H7 (cell line): ENCODE measurements around the gene SLC12A9. TPM values are rescaled to one million over a fixed set of nuclear protein-coding genes. Genes with fewer than 3 reads are reported as not detected.
"Not testable (repeated sequence)": the region's sequence is repeated elsewhere in the genome, so short reads cannot be mapped to it uniquely, and the experiment has no call there.

Source experiments
- DNase-seq: peaks from one replicate; pipeline ENCODE4 v3.0.0; 2012
- H3K27me3 ChIP-seq: 2 replicates; pipeline ENCODE4 v1.6.0; 2011; ENCODE audit warnings: mild to moderate bottlenecking, low read length; ENCODE audit not compliant: control insufficient read depth, insufficient read depth
- H3K36me3 ChIP-seq: replicated peaks from 2 replicates; pipeline ENCODE4 v1.5.1; 2011; ENCODE audit warnings: low read length; ENCODE audit not compliant: control insufficient read depth, insufficient read depth
- H3K4me3 ChIP-seq: 2 replicates; pipeline ENCODE4 v1.5.1; 2011; ENCODE audit warnings: low read depth, mild to moderate bottlenecking, control low read depth, low read length, moderate library complexity; ENCODE audit not compliant: insufficient read depth
- total RNA-seq: library from RNA; depleted of rRNA; stranded (reverse); fragments of >200 nt; shearing (Covaris generic); gene quantifications from 2 replicates; pipeline ENCODE4 v1.2.3, GENCODE V29; 2014; rRNA removed

SLC12A9 gene
- total RNA-seq, 1 experiment from 2014 or later = 21.9 TPM

DNA sequence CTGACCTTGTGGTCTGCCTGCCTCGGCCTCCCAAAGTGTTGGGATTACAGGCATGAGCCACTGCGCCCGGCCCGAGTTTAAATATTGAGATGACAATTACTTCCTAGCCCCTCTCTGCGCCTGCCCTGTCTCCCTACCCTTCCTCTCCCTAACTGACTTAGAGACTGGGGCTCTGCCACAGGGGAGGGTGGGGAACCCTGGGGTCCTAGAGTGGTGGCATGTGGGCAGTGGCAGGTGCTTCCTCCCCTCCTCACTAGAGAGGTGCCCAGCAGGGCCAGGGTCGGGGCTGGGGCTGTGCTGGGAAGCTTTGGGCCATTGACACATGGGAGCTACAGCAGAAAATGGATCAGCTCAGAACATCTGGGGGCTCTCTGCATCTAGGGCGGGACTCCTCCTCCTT, 50.1 kb downstream of the SLC12A9 start:
- no peaks in the 10 kb centered on the region for H3K36me3 ChIP-seq
- no peaks in the 10 kb centered on the region for H3K27me3 ChIP-seq
- DNase-seq = no peak
- H3K4me3 ChIP-seq = no peak overlapping the region

DNA sequence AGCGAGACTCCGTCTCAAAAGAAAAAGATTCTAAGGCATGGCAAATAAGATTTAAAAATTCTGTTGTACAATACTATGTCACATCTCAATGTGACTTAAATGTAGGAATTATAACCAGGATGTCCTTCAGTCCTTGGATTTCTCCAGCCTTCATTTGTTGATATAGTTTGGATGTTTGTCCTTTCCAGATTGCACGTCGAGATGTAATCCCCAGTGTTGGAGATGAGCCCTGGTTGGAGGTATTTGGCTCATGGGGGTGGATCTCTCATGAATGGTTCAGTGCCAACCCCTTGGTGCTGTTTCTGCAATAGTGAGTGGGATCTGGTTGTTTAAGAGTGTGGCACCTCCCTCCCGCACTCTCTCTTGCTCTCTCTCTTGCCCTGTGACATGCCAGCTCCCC, 56.0 kb downstream of the SLC12A9 start:
- no peaks in the 10 kb centered on the region for H3K27me3 ChIP-seq
- no peak for DNase-seq

DNA sequence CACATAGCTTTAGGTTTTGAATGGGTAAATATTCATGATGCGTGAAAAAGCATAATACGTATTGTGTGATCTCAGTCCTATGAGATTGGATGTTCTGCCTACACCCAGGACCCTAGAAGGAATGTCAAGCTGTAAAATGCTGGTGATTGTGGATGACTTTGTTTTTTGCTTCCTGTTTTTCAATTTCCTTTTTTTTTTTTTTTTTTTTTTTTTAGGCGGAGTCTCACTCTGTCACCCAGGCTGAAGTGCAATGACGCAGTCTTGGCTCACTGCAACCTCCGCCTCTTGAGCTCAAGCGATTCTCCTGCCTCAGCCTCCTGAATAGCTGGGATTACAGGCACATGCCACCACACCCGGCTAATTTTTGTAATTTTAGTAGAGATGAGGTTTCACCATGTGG, 57.9 kb downstream of the SLC12A9 start:
- not testable (repeated sequence) for H3K4me3 ChIP-seq, DNase-seq, H3K27me3 ChIP-seq, H3K36me3 ChIP-seq

More for the DNA sequence above, 56.0 kb downstream of the SLC12A9 start:
- Histone ChIP-seq H3K4me3 (no peak overlapping the region), H3K36me3 (no peaks in the 10 kb centered on the region)

DNA sequence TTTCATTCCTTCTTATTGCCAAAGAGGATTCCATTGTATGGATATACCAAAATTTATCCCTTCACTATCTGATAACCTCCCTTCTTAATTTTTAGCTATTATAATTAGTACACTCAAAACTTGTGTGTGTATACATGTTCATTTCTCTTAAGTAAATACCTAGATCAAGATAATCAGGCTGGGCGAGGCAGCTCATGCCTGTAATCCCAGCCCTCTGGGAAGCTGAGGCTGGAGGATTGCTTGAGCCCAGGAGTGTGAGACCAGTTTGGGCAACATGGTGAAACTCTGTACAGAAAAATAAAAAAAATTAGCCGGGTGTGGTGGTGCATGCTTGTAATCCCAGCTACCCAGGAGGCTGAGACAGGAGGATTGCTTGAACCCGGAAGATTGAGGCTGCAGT, 59.0 kb downstream of the SLC12A9 start:
- no peak for DNase-seq
- H3K36me3 ChIP-seq = no peaks in the 10 kb centered on the region
- H3K27me3 ChIP-seq = no peaks in the 10 kb centered on the region
- no peak overlapping the region for H3K4me3 ChIP-seq

DNA sequence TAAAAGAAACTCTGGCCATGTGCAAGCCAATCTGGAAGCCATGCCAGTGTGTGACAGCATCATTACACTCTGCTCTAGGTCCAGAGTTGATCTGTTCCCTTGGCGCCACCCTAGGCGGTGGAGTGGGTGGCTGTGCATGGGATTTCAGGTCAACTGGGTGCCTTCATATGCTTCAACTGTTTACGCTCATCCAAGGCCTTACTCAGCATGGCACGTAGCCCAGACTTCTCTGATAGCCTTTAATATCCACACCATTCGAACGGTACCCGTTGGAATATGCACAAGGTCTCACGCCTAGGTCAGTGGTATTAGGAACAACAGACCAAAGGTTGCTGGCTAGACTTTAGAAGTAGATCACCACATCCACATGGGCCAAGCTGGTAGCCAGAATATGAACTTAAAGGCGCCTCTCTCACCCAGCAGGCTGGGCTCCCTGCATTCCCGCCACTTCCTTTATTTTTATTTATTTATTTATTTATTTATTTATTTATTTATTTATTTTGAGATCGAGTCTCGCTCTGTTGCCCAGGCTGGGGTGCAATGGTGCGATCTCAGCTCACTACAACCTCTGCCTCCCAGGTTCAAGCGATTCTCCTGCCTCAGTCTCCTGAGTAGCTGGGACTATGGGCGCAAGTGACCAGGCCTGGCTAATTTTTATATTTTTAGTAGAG, 61.8 kb downstream of the SLC12A9 start:
- no peaks in the 10 kb centered on the region for H3K36me3 ChIP-seq
- no peak overlapping the region for H3K4me3 ChIP-seq
- no peaks in the 10 kb centered on the region for H3K27me3 ChIP-seq
- DNase-seq = no peak

DNA sequence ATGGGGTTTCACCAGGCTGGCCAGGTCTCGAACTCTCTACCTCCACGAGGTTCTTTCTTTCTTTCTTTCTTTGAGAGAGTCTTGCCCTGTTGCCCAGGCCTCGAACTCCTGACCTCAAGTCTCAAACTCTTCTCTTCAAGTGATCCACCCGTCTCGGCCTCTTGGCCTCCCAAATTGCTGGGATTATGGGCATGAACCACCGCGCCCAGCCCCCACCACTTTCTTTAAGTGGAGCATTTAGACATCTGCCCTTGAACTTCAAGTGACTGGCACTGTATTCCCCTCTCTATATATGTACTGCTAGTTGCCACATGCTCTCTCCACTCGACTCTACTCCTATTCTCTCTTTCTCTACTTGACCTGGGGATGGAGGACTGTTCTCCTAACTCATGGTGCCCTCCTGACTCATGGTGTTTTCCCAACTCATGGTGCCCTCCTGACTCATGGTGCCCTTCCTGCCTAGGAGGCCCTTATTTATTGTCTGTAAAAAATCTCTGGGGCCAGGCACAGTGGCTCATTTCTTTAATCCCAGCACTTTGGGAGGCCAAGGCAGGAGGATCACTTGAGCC, 62.5 kb downstream of the SLC12A9 start:
- DNase-seq = no peak
- Histone ChIP-seq H3K4me3 (no peak overlapping the region), H3K27me3 (no peaks in the 10 kb centered on the region), H3K36me3 (no peaks in the 10 kb centered on the region)

Other genes with a start within 250 kb of the SLC12A9 start
- 18.6 and 21.8 TPM in 2 replicates for gene MOSPD3, start 240.2 kb upstream of the SLC12A9 start, total RNA-seq
- gene TFR2, start 211.2 kb upstream of the SLC12A9 start, total RNA-seq = 2.0 and 4.4 TPM in 2 replicates
- 0.30 and 0.90 TPM in 2 replicates for gene ACTL6B, start 196.3 kb upstream of the SLC12A9 start, total RNA-seq
- 108 and 122 TPM in 2 replicates for gene GNB2, start 179.0 kb upstream of the SLC12A9 start, total RNA-seq
- gene GIGYF1, start 158.5 kb upstream of the SLC12A9 start, total RNA-seq = 48.2 and 66.4 TPM in 2 replicates
- gene POP7, start 146.6 kb upstream of the SLC12A9 start, total RNA-seq = 95.0 and 128 TPM in 2 replicates
- 0.15 TPM in 1 of 2 replicates, not detected in the other for gene EPO, start 132.2 kb upstream of the SLC12A9 start, total RNA-seq
- 0.03 TPM in 1 of 2 replicates, not detected in the other for gene ZAN, start 119.1 kb upstream of the SLC12A9 start, total RNA-seq
- 141 and 143 TPM in 2 replicates for gene EPHB4, start 25.2 kb upstream of the SLC12A9 start, total RNA-seq
- 95.7 and 118 TPM in 2 replicates for gene TRIP6, start 14.7 kb downstream of the SLC12A9 start, total RNA-seq
- 82.8 and 101 TPM in 2 replicates for gene SRRT, start 22.4 kb downstream of the SLC12A9 start, total RNA-seq
- 7.7 and 12.2 TPM in 2 replicates for gene UFSP1, start 37.0 kb downstream of the SLC12A9 start, total RNA-seq
- 17.3 and 19.2 TPM in 2 replicates for gene ACHE, start 43.2 kb downstream of the SLC12A9 start, total RNA-seq
- 8.5 and 14.6 TPM in 2 replicates for gene MUC3A, start 96.8 kb downstream of the SLC12A9 start, total RNA-seq
- gene MUC12, start 116.9 kb downstream of the SLC12A9 start, total RNA-seq = 1.8 and 10.4 TPM in 2 replicates
- gene MUC17, start 167.4 kb downstream of the SLC12A9 start, total RNA-seq = not detected in 2 replicates
- 6.1 and 8.9 TPM in 2 replicates for gene TRIM56, start 232.8 kb downstream of the SLC12A9 start, total RNA-seq